Measurements from ENCODE around the gene MCM10. TPM values are rescaled to one million over a fixed set of nuclear protein-coding genes. Genes with fewer than 3 reads are reported as not detected.
A peak's percentile ranks its signal among the peaks of the same experiment; 100 is the strongest.
"Not testable (repeated sequence)": the region's sequence is repeated elsewhere in the genome, so short reads cannot be mapped to it uniquely, and the experiment has no call there.

Gene MCM10
- total RNA-seq (2014; rRNA removed; shearing (Covaris generic)), result 49.7 and 51.6 TPM in 2 replicates
- polyA plus RNA-seq (2015; cell fraction: cytosol; rRNA removed), result 18.2 and 18.8 TPM in 2 replicates
- polyA plus RNA-seq (2015; cell fraction: nucleus; rRNA removed), result 29.1 and 38.6 TPM in 2 replicates

GRCh38 chr10:13160934-13161856, at the start of gene MCM10:
TSS of gene MCM10 (plus strand) at chr10:13161558. CDS start at chr10:13164203, 2,645 bp downstream.
- DNase-seq (ENCODE audit: low read depth), result peak; percentile 99

- peak; percentile 11 for DNase-seq (ENCODE audit: low read depth)
Measured at GRCh38 chr10:13113544-13113943, 47.8 kb upstream of the MCM10 start.

GRCh38 chr10:13115832-13116803, 45.2 kb upstream of the MCM10 start:
- DNase-seq (ENCODE audit: low read depth), result no peak

GRCh38 chr10:13117841-13118783, 43.2 kb upstream of the MCM10 start:
- no peak for DNase-seq (ENCODE audit: low read depth)

GRCh38 chr10:13118784-13119410, 42.5 kb upstream of the MCM10 start:
- DNase-seq (ENCODE audit: low read depth), result no peak

GRCh38 chr10:13120786-13121499, 40.4 kb upstream of the MCM10 start:
- no peak for DNase-seq (ENCODE audit: low read depth)

GRCh38 chr10:13121500-13121854, 39.9 kb upstream of the MCM10 start:
- no peak for DNase-seq (ENCODE audit: low read depth)

GRCh38 chr10:13136651-13137050, 24.7 kb upstream of the MCM10 start:
- DNase-seq (ENCODE audit: low read depth), result no peak

GRCh38 chr10:13139150-13139549, 22.2 kb upstream of the MCM10 start:
- DNase-seq (ENCODE audit: low read depth), result no peak

- DNase-seq (ENCODE audit: low read depth), result no peak
Measured at GRCh38 chr10:13139676-13140075, 21.7 kb upstream of the MCM10 start.

- DNase-seq (ENCODE audit: low read depth), result no peak
Measured at GRCh38 chr10:13140627-13141190, 20.6 kb upstream of the MCM10 start.

- no peak for DNase-seq (ENCODE audit: low read depth)
Measured at GRCh38 chr10:13143766-13144165, 17.6 kb upstream of the MCM10 start.

GRCh38 chr10:13144814-13145213, 16.5 kb upstream of the MCM10 start:
- DNase-seq (ENCODE audit: low read depth), result no peak

- no peak for DNase-seq (ENCODE audit: low read depth)
Measured at GRCh38 chr10:13146379-13146778, 15.0 kb upstream of the MCM10 start.

- no peak for DNase-seq (ENCODE audit: low read depth)
Measured at GRCh38 chr10:13147161-13147560, 14.2 kb upstream of the MCM10 start.

- DNase-seq (ENCODE audit: low read depth), result no peak
Measured at GRCh38 chr10:13152296-13152695, 9.1 kb upstream of the MCM10 start.

- DNase-seq (ENCODE audit: low read depth), result not testable (repeated sequence)
Measured at GRCh38 chr10:13155860-13156259, 5.5 kb upstream of the MCM10 start.

- no peak for DNase-seq (ENCODE audit: low read depth)
Measured at GRCh38 chr10:13158401-13158800, 3.0 kb upstream of the MCM10 start.

GRCh38 chr10:13161857-13162271, 506 bp downstream of the MCM10 start:
- no peak for DNase-seq (ENCODE audit: low read depth)
